ENCODE measurements around the gene HPCAL1.

GRCh38 chr2:10287761-10288160 is 14.9 kb upstream of the HPCAL1 start:
- TF ChIP-seq EZH2 (IDR thresholded peaks at IDR 0.05; ENCODE audit: borderline replicate concordance, insufficient read depth, low read depth, low read length, poor library complexity, severe bottlenecking) (no peak), CTCF (IDR thresholded peaks at IDR 0.05) (no peak)
